Activated CD4-positive, alpha-beta T cell treated with anti-CD3 and anti-CD28 coated beads, Interleukin-2, amount 10 ng/mL, durations not matched to agents 7 days and 5 days (primary cell): ENCODE measurements around the gene CDK16. TPM values are rescaled to one million over a fixed set of nuclear protein-coding genes. Genes with fewer than 3 reads are reported as not detected.

Experiments used
- CTCF ChIA-PET: fragments of 350-600 bp; sonication (Branson Sonifier 250); formaldehyde crosslinking; loops from one replicate; lab custom pipeline; 2021; ENCODE audit warnings: antibody characterized with exemption; lab: Charles Lee
- POLR2A ChIA-PET: fragments of 350-600 bp; sonication (Branson Sonifier 250); formaldehyde crosslinking; loops from one replicate; lab custom pipeline; 2021; ENCODE audit warnings: antibody characterized with exemption; lab: Charles Lee
- DNase-seq: peaks from one replicate; pipeline ENCODE4 v3.0.0-alpha.2; 2020
- H3K27ac Mint-ChIP-seq: one replicate; pipeline ENCODE4 v1.8.0; 2021; ENCODE audit warnings: mild to moderate bottlenecking, moderate library complexity, mixed read lengths
- H3K27me3 Mint-ChIP-seq: one replicate; pipeline ENCODE4 v1.8.0; 2021; ENCODE audit warnings: mixed read lengths
- H3K36me3 Mint-ChIP-seq: one replicate; pipeline ENCODE4 v1.8.0; 2021; ENCODE audit warnings: low read depth, mixed read lengths
- H3K4me1 Mint-ChIP-seq: one replicate; pipeline ENCODE4 v1.8.0; 2021; ENCODE audit warnings: mixed read lengths
- H3K4me3 Mint-ChIP-seq: one replicate; pipeline ENCODE4 v1.8.0; 2021; ENCODE audit warnings: mild to moderate bottlenecking, moderate library complexity, mixed read lengths
- H3K9me3 Mint-ChIP-seq: one replicate; pipeline ENCODE4 v1.8.0; 2021; ENCODE audit warnings: mixed read lengths
- total RNA-seq, 2 experiments: library from RNA; stranded (reverse); gene quantifications; one replicate each; pipeline ENCODE4 v1.2.3, GENCODE V29; 2021

Gene CDK16
- total RNA-seq, 2 experiments from 2014 or later = 61.6 to 64.2 TPM

- Mint-ChIP-seq H3K9me3 (no peaks in the 10 kb centered on the region), H3K27me3 (no peaks in the 10 kb centered on the region), H3K4me1 (peaks cover 27% of the 10 kb centered on the region), H3K27ac (no peak overlapping the region), H3K4me3 (no peak overlapping the region), H3K36me3 (peaks cover 12% of the 10 kb centered on the region)
- POLR2A ChIA-PET = no interaction called here
- DNase-seq = no peak
- CTCF ChIA-PET = interaction anchor here (0.9 to 2.0 kb wide), 4 partner anchors 13 to 195 kb away, joined by 3 to 9 read pairs (median 6); partner anchors contain the start of genes NDUFB11 and RBM10
Observed at GRCh38 chrX:47189906-47190305, 28.6 kb upstream of the CDK16 start.

GRCh38 chrX:47190445-47191269, 27.8 kb upstream of the CDK16 start:
- peaks cover 32% of the 10 kb centered on the region for H3K4me1 Mint-ChIP-seq
- H3K27ac Mint-ChIP-seq = peak overlapping the region; percentile 95
- peak; percentile 85 for DNase-seq
- ChIA-PET CTCF (interaction anchor here (0.9 to 2.0 kb wide), 6 partner anchors 14 to 333 kb away, joined by 3 to 9 read pairs (median 6); partner anchors contain the start of genes NDUFB11 and RBM10), POLR2A (interaction anchor here (1.0 kb wide), 1 partner anchor 46 kb away, joined by 6 read pairs; the partner anchor contains the start of genes NDUFB11 and RBM10)
- no peaks in the 10 kb centered on the region for H3K9me3 Mint-ChIP-seq
- H3K4me3 Mint-ChIP-seq = peak overlapping the region; percentile 87
- peaks cover 15% of the 10 kb centered on the region for H3K36me3 Mint-ChIP-seq
- H3K27me3 Mint-ChIP-seq = no peaks in the 10 kb centered on the region

- Mint-ChIP-seq H3K4me1 (peaks cover 39% of the 10 kb centered on the region), H3K27ac (peak overlapping the region; percentile 95), H3K36me3 (peaks cover 19% of the 10 kb centered on the region), H3K4me3 (peak overlapping the region; percentile 87), H3K27me3 (no peaks in the 10 kb centered on the region), H3K9me3 (no peaks in the 10 kb centered on the region)
- ChIA-PET POLR2A (no interaction called here), CTCF (interaction anchor here (1.2 to 2.0 kb wide), 4 partner anchors 26 to 332 kb away, joined by 4 to 9 read pairs (median 6); partner anchors contain the start of genes NDUFB11 and RBM10)
- DNase-seq = peak; percentile 59
Observed at GRCh38 chrX:47191331-47191730, 27.1 kb upstream of the CDK16 start.

- peak overlapping the region; percentile 87 for H3K4me3 Mint-ChIP-seq
- DNase-seq = no peak
- H3K36me3 Mint-ChIP-seq = peaks cover 20% of the 10 kb centered on the region
- CTCF ChIA-PET = interaction anchor here (1.5 kb wide), 1 partner anchor 26 kb away, joined by 4 read pairs; no protein-coding TSS in a partner anchor
- peaks cover 44% of the 10 kb centered on the region for H3K4me1 Mint-ChIP-seq
- POLR2A ChIA-PET = no interaction called here
- no peaks in the 10 kb centered on the region for H3K27me3 Mint-ChIP-seq
- peak overlapping the region; percentile 95 for H3K27ac Mint-ChIP-seq
- H3K9me3 Mint-ChIP-seq = no peaks in the 10 kb centered on the region
Observed at GRCh38 chrX:47191806-47192401, 26.6 kb upstream of the CDK16 start.

GRCh38 chrX:47193475-47194193, 24.8 kb upstream of the CDK16 start, which contains the start of gene UBA1:
Gene UBA1 (plus strand): TSS chrX:47193829. CDS start chrX:47198803, 4,974 bp downstream.
- Mint-ChIP-seq H3K9me3 (no peaks in the 10 kb centered on the region), H3K36me3 (peaks cover 21% of the 10 kb centered on the region), H3K27ac (peak within 1 kb of the TSS; percentile 98), H3K4me1 (peaks cover 56% of the 10 kb centered on the region), H3K4me3 (peak within 1 kb of the TSS; percentile 96), H3K27me3 (no peaks in the 10 kb centered on the region)
- DNase-seq = peak; percentile 94
- POLR2A ChIA-PET = interaction anchor here (0.6 kb wide), 1 partner anchor 64 kb away, joined by 3 read pairs; no protein-coding TSS in a partner anchor
- CTCF ChIA-PET = interaction anchor here (0.9 to 1.4 kb wide), 2 partner anchors 11 to 21 kb away, joined by 3 to 4 read pairs; no protein-coding TSS in a partner anchor

GRCh38 chrX:47194194-47194787, 24.2 kb upstream of the CDK16 start:
- DNase-seq = no peak
- H3K27ac Mint-ChIP-seq = peak overlapping the region; percentile 98
- H3K4me1 Mint-ChIP-seq = peaks cover 57% of the 10 kb centered on the region
- CTCF ChIA-PET = interaction anchor here (0.9 to 1.4 kb wide), 2 partner anchors 10 to 22 kb away, joined by 3 to 4 read pairs; no protein-coding TSS in a partner anchor
- H3K9me3 Mint-ChIP-seq = no peaks in the 10 kb centered on the region
- H3K36me3 Mint-ChIP-seq = peaks cover 27% of the 10 kb centered on the region
- H3K27me3 Mint-ChIP-seq = no peaks in the 10 kb centered on the region
- H3K4me3 Mint-ChIP-seq = peak overlapping the region; percentile 96
- POLR2A ChIA-PET = interaction anchor here (0.6 kb wide), 1 partner anchor 65 kb away, joined by 3 read pairs; no protein-coding TSS in a partner anchor

GRCh38 chrX:47196098-47196497, 22.4 kb upstream of the CDK16 start:
- H3K27me3 Mint-ChIP-seq = no peaks in the 10 kb centered on the region
- CTCF ChIA-PET = interaction anchor here (1.3 kb wide), 1 partner anchor 327 kb away, joined by 4 read pairs; no protein-coding TSS in a partner anchor
- peaks cover 52% of the 10 kb centered on the region for H3K4me1 Mint-ChIP-seq
- H3K36me3 Mint-ChIP-seq = peaks cover 37% of the 10 kb centered on the region
- H3K9me3 Mint-ChIP-seq = no peaks in the 10 kb centered on the region
- H3K27ac Mint-ChIP-seq = peak overlapping the region; percentile 75
- H3K4me3 Mint-ChIP-seq = peak overlapping the region; percentile 96
- POLR2A ChIA-PET = no interaction called here
- DNase-seq = no peak

- Mint-ChIP-seq H3K4me1 (peaks cover 49% of the 10 kb centered on the region), H3K27ac (no peak overlapping the region), H3K4me3 (no peak overlapping the region), H3K36me3 (peaks cover 49% of the 10 kb centered on the region), H3K9me3 (no peaks in the 10 kb centered on the region), H3K27me3 (no peaks in the 10 kb centered on the region)
- no peak for DNase-seq
- CTCF ChIA-PET = interaction anchor here (0.6 kb wide), 1 partner anchor 382 kb away, joined by 3 read pairs; no protein-coding TSS in a partner anchor
- POLR2A ChIA-PET = no interaction called here
Observed at GRCh38 chrX:47197526-47197925, 21.0 kb upstream of the CDK16 start.

GRCh38 chrX:47198026-47198686, 20.3 kb upstream of the CDK16 start:
- ChIA-PET POLR2A (no interaction called here), CTCF (no interaction called here)
- Mint-ChIP-seq H3K36me3 (peaks cover 49% of the 10 kb centered on the region), H3K27me3 (no peaks in the 10 kb centered on the region), H3K4me3 (no peak overlapping the region), H3K4me1 (peaks cover 43% of the 10 kb centered on the region), H3K27ac (no peak overlapping the region), H3K9me3 (no peaks in the 10 kb centered on the region)
- DNase-seq = no peak

GRCh38 chrX:47198687-47199080, 19.8 kb upstream of the CDK16 start:
- no peaks in the 10 kb centered on the region for H3K9me3 Mint-ChIP-seq

GRCh38 chrX:47199286-47199685, 19.2 kb upstream of the CDK16 start:
- no peaks in the 10 kb centered on the region for H3K27me3 Mint-ChIP-seq
- no peak overlapping the region for H3K27ac Mint-ChIP-seq
- ChIA-PET CTCF (no interaction called here), POLR2A (no interaction called here)
- peaks cover 37% of the 10 kb centered on the region for H3K4me1 Mint-ChIP-seq
- no peak for DNase-seq
- H3K36me3 Mint-ChIP-seq = peaks cover 55% of the 10 kb centered on the region
- no peak overlapping the region for H3K4me3 Mint-ChIP-seq
- H3K9me3 Mint-ChIP-seq = no peaks in the 10 kb centered on the region

More at GRCh38 chrX:47198687-47199080, 19.8 kb upstream of the CDK16 start:
- POLR2A ChIA-PET = no interaction called here
- CTCF ChIA-PET = no interaction called here
- DNase-seq = no peak
- H3K27me3 Mint-ChIP-seq = no peaks in the 10 kb centered on the region
- H3K36me3 Mint-ChIP-seq = peaks cover 52% of the 10 kb centered on the region
- no peak overlapping the region for H3K4me3 Mint-ChIP-seq
- no peak overlapping the region for H3K27ac Mint-ChIP-seq
- peaks cover 39% of the 10 kb centered on the region for H3K4me1 Mint-ChIP-seq
